GM19193 (cell line): ENCODE data around the gene DNAH14.

Experiments used
- POLR2A ChIP-seq: IDR thresholded peaks from 4 replicates; pipeline ENCODE4 v1.6.1; 2011; ENCODE audit not compliant: insufficient read depth, insufficient read length; ENCODE audit errors: extremely low read depth

Gene DNAH14

GRCh38 chr1:225355863-225356262 is 426.4 kb downstream of the DNAH14 start:
- TF ChIP-seq POLR2A, result no peak

GRCh38 chr1:225360119-225360518 is 430.6 kb downstream of the DNAH14 start:
- no peak for TF ChIP-seq POLR2A

- no peak for TF ChIP-seq POLR2A
Observed at GRCh38 chr1:225361176-225361575, 431.7 kb downstream of the DNAH14 start.

- no peak for TF ChIP-seq POLR2A
Observed at GRCh38 chr1:225362805-225363204, 433.3 kb downstream of the DNAH14 start.

- no peak for TF ChIP-seq POLR2A
Observed at GRCh38 chr1:225364439-225364838, 435.0 kb downstream of the DNAH14 start.

- TF ChIP-seq POLR2A, result no peak
Observed at GRCh38 chr1:225366018-225366417, 436.5 kb downstream of the DNAH14 start.

GRCh38 chr1:225366552-225366951 is 437.1 kb downstream of the DNAH14 start:
- TF ChIP-seq POLR2A, result no peak

GRCh38 chr1:225368036-225368552 is 438.6 kb downstream of the DNAH14 start:
- TF ChIP-seq POLR2A, result no peak

- TF ChIP-seq POLR2A, result no peak
Observed at GRCh38 chr1:225371366-225372010, 442.0 kb downstream of the DNAH14 start.

GRCh38 chr1:225373155-225373554 is 443.7 kb downstream of the DNAH14 start:
- TF ChIP-seq POLR2A, result no peak

- no peak for TF ChIP-seq POLR2A
Observed at GRCh38 chr1:225374996-225375395, 445.5 kb downstream of the DNAH14 start.

GRCh38 chr1:225378880-225379279 is 449.4 kb downstream of the DNAH14 start:
- TF ChIP-seq POLR2A, result no peak

- TF ChIP-seq POLR2A, result no peak
Observed at GRCh38 chr1:225380691-225381090, 451.2 kb downstream of the DNAH14 start.

GRCh38 chr1:225388372-225388771 is 458.9 kb downstream of the DNAH14 start:
- no peak for TF ChIP-seq POLR2A

- no peak for TF ChIP-seq POLR2A
Observed at GRCh38 chr1:225389843-225390242, 460.4 kb downstream of the DNAH14 start.

- no peak for TF ChIP-seq POLR2A
Observed at GRCh38 chr1:225396357-225396756, 466.9 kb downstream of the DNAH14 start.

- TF ChIP-seq POLR2A, result no peak
Observed at GRCh38 chr1:225400968-225401367, 471.5 kb downstream of the DNAH14 start.
